Naive thymus-derived CD4-positive, alpha-beta T cell (primary cell): Measurements from ENCODE around the gene MPL. TPM values are rescaled to one million over a fixed set of nuclear protein-coding genes. Genes with fewer than 3 reads are reported as not detected.

Source experiments
- ATAC-seq: fragments of 150-1000 bp; cut with Tn5 transposase; 2 replicates; pipeline ENCODE4 v1.10.0; 2021; ENCODE audit warnings: mild to moderate bottlenecking, moderate library complexity
- CTCF ChIA-PET: fragments of 350-600 bp; sonication (Branson Sonifier 250); formaldehyde crosslinking; loops from one replicate; lab custom pipeline; 2021; ENCODE audit warnings: antibody characterized with exemption; lab: Charles Lee
- POLR2A ChIA-PET: fragments of 350-600 bp; sonication (Branson Sonifier 250); formaldehyde crosslinking; loops from one replicate; lab custom pipeline; 2021; ENCODE audit warnings: antibody characterized with exemption, inconsistent platforms; lab: Charles Lee
- DNase-seq, 9 donors: peaks; one replicate each; pipeline versions ENCODE4 v3.0.0 to v3.0.0-alpha.2; 2020 to 2022; ENCODE audit warnings: mixed read lengths in 1 of 9
- H3K27ac ChIP-seq: one replicate; pipeline ENCODE4 v1.7.0; 2013; ENCODE audit warnings: mild to moderate bottlenecking, low read depth, low read length, moderate library complexity
- H3K27me3 ChIP-seq, 2 donors: one replicate each; pipeline ENCODE4 v1.7.0; 2013; ENCODE audit warnings: low read length in 2 of 2, mild to moderate bottlenecking in 2 of 2, moderate library complexity in 2 of 2; ENCODE audit not compliant: control insufficient read depth in 2 of 2, insufficient read depth in 2 of 2
- H3K36me3 ChIP-seq, 3 experiments: 1 replicate in 2 of 3; 2 replicates in 1 of 3; pipeline ENCODE4 v1.7.0; 2013; ENCODE audit warnings: low read length in 3 of 3, mild to moderate bottlenecking in 3 of 3, moderate library complexity in 1 of 3; ENCODE audit not compliant: insufficient read depth in 3 of 3, control insufficient read depth in 2 of 3
- H3K4me1 ChIP-seq, 2 donors: one replicate each; pipeline ENCODE4 v1.7.0; 2013; ENCODE audit warnings: low read length in 2 of 2, mild to moderate bottlenecking in 2 of 2, moderate library complexity in 1 of 2; ENCODE audit not compliant: control insufficient read depth in 2 of 2, insufficient read depth in 2 of 2
- H3K4me3 ChIP-seq: 2 replicates; pipeline ENCODE4 v1.7.0; 2013; ENCODE audit warnings: mild to moderate bottlenecking, low read length
- H3K9me3 ChIP-seq, 3 experiments: 1 replicate in 2 of 3; 2 replicates in 1 of 3; pipeline ENCODE4 v1.7.0; 2013; ENCODE audit warnings: low read length in 3 of 3; ENCODE audit not compliant: control insufficient read depth in 2 of 3
- H3K27ac Mint-ChIP-seq, 9 donors: one replicate each; pipeline ENCODE4 v1.8.0; 2020 to 2022; ENCODE audit warnings: mixed read lengths in 9 of 9, mild to moderate bottlenecking in 8 of 9, moderate library complexity in 5 of 9, inconsistent platforms in 2 of 9
- H3K27me3 Mint-ChIP-seq, 5 donors: one replicate each; pipeline ENCODE4 v1.8.0; 2021 to 2022; ENCODE audit warnings: mixed read lengths in 5 of 5, mild to moderate bottlenecking in 1 of 5
- H3K36me3 Mint-ChIP-seq, 5 donors: one replicate each; pipeline ENCODE4 v1.8.0; 2020 to 2022; ENCODE audit warnings: mixed read lengths in 5 of 5, mild to moderate bottlenecking in 3 of 5, inconsistent platforms in 1 of 5
- H3K4me1 Mint-ChIP-seq, 7 donors: one replicate each; pipeline ENCODE4 v1.8.0; 2020 to 2022; ENCODE audit warnings: mixed read lengths in 7 of 7, mild to moderate bottlenecking in 3 of 7, inconsistent platforms in 1 of 7
- H3K4me3 Mint-ChIP-seq, 10 donors: one replicate each; pipeline ENCODE4 v1.8.0; 2020 to 2022; ENCODE audit warnings: mild to moderate bottlenecking in 10 of 10, mixed read lengths in 10 of 10, moderate library complexity in 6 of 10, inconsistent platforms in 2 of 10
- H3K9me3 Mint-ChIP-seq, 11 donors: one replicate each; pipeline ENCODE4 v1.8.0; 2020 to 2022; ENCODE audit warnings: mixed read lengths in 11 of 11, mild to moderate bottlenecking in 4 of 11, inconsistent platforms in 1 of 11, moderate library complexity in 1 of 11
- intact Hi-C, 2 donors: fragments of 100-400 bp; cut with micrococcal nuclease; formaldehyde crosslinking; loops; one replicate each; pipeline ENCODE4 v1.15.1; 2023
- polyA plus RNA-seq, 2 donors: library from polyadenylated mRNA; unstranded; fragments of 300-500 nt; fragmentation: Illumina TruSeq; gene quantifications; one replicate each; pipeline ENCODE4 v1.2.3, GENCODE V29; 2021
- total RNA-seq, 6 experiments: library from RNA in 5 of 6; stranded (reverse) in 5 of 6; gene quantifications; 1 replicate in 5 of 6; 2 replicates in 1 of 6; pipeline ENCODE4 v1.2.3 and lab custom pipeline; 2021 to 2026

MPL gene
- total and polyA plus RNA-seq, 7 experiments from 2014 or later = 0.21 to 0.98 TPM; not detected in 5

DNA sequence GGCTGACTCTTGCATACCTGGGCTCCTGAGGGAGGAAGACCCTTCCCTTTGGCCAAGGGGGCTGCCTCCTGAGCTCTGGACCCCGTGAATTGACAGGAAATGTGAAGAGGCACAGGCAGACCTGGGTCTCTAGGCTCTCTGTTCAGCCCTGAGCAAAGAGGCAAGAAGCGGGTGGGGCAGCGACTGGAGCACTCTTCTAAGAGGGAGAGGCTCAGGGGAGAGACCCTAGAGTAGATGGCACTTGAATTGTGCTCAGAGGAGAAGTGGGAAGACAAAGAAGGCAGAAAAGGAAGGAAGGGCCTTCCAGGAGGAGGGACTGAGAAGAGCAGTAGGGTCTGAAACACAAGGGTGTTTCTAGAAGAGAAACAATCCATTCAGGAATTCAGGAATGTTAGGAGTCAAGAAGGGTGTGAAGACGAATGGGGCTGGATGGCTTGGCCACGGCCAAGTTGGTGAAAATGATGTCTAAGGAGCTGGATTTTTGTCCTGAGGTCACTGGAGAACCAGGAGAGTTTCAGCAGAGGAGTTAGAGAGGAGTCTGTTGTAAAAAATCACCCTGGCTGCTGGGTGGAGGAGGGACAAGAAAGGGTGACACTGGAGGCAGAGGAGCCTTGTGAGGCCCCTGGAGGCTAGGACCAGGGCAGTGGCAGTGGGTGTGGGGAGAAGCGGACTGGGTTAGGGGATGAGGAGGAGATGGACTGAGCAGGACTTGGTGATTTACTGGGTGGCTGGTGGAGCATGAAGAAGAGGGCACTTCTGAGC, 31.5 kb upstream of the MPL start:
- Histone ChIP-seq H3K36me3 (no peaks in the 10 kb centered on the region), H3K27me3 (no peaks in the 10 kb centered on the region), H3K27ac (no peak overlapping the region), H3K4me3 (no peak overlapping the region), H3K9me3 (no peaks in the 10 kb centered on the region), H3K4me1 (no peaks in the 10 kb centered on the region)
- no peaks in the 10 kb centered on the region for H3K36me3 Mint-ChIP-seq
- ChIA-PET CTCF (no interaction called here), POLR2A (no interaction called here)
- no peaks in the 10 kb centered on the region for H3K9me3 Mint-ChIP-seq
- peaks cover 0 to 5% (median 0%) of the 10 kb centered on the region in 5 donors for H3K27me3 Mint-ChIP-seq
- DNase-seq (no peak), ATAC-seq (no peak)
- no peak overlapping the region for H3K4me3 Mint-ChIP-seq
- peak overlapping the region in 1 of 9 donors; percentile 64 for H3K27ac Mint-ChIP-seq
- peaks cover 0 to 5% (median 0%) of the 10 kb centered on the region in 7 donors for H3K4me1 Mint-ChIP-seq
- intact Hi-C loops = no loop called here

DNA sequence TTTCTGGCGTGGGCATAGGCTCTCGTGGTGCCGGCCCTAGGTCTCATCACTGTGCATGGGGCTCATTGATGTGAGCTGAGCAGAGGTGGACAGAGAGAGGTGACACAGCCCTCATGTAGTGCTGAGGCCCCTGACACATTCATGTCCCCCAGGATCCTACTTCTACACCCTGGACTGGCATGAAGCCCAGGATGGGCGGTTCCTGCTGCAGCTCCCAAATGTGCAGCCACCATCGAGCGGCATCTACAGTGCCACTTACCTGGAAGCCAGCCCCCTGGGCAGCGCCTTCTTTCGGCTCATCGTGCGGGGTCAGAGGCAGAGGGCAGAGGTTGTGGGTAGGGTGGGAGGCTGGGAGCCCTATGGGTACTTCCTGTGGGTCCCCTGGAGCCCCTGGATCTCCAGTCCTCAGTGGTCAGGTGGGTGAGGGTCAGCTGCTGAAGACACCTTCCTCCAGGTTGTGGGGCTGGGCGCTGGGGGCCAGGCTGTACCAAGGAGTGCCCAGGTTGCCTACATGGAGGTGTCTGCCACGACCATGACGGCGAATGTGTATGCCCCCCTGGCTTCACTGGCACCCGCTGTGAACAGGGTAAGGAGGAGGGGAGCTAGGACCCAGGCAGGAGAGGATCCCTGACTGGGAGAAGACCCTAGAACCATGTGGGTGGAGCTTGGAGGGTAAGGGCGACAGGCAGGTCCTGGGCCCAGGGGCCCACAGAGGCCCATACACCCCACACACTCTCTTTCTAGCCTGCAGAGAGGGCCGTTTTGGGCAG, 30.7 kb upstream of the MPL start:
- H3K27ac Mint-ChIP-seq = no peak overlapping the region
- Histone ChIP-seq H3K4me3 (no peak overlapping the region), H3K4me1 (no peaks in the 10 kb centered on the region), H3K27me3 (no peaks in the 10 kb centered on the region), H3K9me3 (no peaks in the 10 kb centered on the region), H3K36me3 (no peaks in the 10 kb centered on the region), H3K27ac (no peak overlapping the region)
- no peaks in the 10 kb centered on the region for H3K9me3 Mint-ChIP-seq
- H3K27me3 Mint-ChIP-seq = peaks cover 0 to 5% (median 0%) of the 10 kb centered on the region in 5 donors
- CTCF ChIA-PET = no interaction called here
- peaks cover 0 to 5% (median 0%) of the 10 kb centered on the region in 7 donors for H3K4me1 Mint-ChIP-seq
- ATAC-seq (no peak), DNase-seq (no peak)
- intact Hi-C loops = no loop called here
- H3K4me3 Mint-ChIP-seq = no peak overlapping the region
- POLR2A ChIA-PET = no interaction called here
- H3K36me3 Mint-ChIP-seq = no peaks in the 10 kb centered on the region

DNA sequence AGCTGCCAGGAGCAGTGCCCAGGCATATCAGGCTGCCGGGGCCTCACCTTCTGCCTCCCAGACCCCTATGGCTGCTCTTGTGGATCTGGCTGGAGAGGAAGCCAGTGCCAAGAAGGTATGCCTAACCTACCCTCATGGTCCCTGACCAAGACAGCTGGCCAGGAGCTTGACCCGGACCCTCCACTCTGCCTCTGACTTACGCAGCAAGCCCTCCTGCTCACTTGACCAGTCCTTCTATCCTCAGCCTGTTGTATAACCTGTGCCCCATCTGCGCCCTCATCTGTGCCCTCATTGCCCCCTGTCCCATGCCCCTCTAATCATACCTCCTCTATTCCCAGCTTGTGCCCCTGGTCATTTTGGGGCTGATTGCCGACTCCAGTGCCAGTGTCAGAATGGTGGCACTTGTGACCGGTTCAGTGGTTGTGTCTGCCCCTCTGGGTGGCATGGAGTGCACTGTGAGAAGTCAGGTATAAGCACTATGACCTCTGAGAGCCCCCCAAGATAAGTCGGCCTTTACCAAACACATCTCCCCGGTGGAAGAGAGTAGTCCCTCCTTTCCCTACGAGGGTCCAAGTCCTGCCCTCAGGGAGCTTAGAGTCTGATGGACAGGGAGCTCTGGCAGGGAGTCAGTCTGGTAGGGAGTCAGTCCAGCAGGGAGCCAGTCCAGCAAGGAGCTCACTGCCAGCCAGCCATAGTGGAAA, 30.0 kb upstream of the MPL start:
- no peak overlapping the region for H3K4me3 Mint-ChIP-seq
- no peaks in the 10 kb centered on the region for H3K36me3 Mint-ChIP-seq
- Histone ChIP-seq H3K27me3 (no peaks in the 10 kb centered on the region), H3K4me3 (no peak overlapping the region), H3K27ac (no peak overlapping the region), H3K4me1 (no peaks in the 10 kb centered on the region), H3K9me3 (no peaks in the 10 kb centered on the region), H3K36me3 (no peaks in the 10 kb centered on the region)
- H3K9me3 Mint-ChIP-seq = no peaks in the 10 kb centered on the region
- DNase-seq (no peak), ATAC-seq (no peak)
- ChIA-PET CTCF (interaction anchor here (0.6 kb wide), 1 partner anchor 57 kb away, joined by 5 read pairs; no protein-coding TSS in a partner anchor), POLR2A (no interaction called here)
- H3K27ac Mint-ChIP-seq = peak overlapping the region in 1 of 9 donors; percentile 19
- peaks cover 0 to 5% (median 0%) of the 10 kb centered on the region in 5 donors for H3K27me3 Mint-ChIP-seq
- peaks cover 0 to 5% (median 0%) of the 10 kb centered on the region in 7 donors for H3K4me1 Mint-ChIP-seq
- intact Hi-C loops = no loop called here

DNA sequence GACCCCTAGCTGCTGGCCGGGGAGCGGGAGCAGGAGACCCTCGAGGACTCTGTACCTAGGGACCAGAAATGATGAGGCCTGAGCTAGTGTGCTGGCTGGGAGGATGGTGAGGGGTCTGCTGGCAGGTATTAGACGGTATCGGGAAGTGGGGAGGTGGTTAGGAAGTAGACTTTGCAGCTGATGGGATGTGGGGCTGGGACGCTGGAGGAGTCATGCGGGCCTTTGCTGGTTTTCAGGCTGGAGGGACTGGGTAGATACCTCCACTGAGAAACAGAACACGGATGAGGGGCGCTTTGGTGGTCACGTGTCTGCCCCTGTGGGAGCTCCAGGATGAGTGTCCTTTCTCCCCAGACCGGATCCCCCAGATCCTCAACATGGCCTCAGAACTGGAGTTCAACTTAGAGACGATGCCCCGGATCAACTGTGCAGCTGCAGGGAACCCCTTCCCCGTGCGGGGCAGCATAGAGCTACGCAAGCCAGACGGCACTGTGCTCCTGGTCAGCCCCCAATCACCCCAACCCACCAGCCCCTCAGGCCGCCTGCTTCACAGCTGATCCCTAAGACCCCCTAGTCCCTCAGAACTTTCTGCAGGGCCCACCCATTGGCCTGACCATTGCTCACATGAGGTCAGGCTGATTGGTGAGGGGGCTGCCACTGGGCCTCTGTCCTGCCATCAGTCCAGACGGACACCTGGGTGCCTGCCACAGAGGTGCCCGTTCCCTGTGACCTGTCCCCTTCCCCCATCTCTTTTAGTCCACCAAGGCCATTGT, 28.8 kb upstream of the MPL start:
- H3K4me3 Mint-ChIP-seq = no peak overlapping the region
- H3K9me3 Mint-ChIP-seq = no peaks in the 10 kb centered on the region
- Histone ChIP-seq H3K9me3 (no peaks in the 10 kb centered on the region), H3K27ac (no peak overlapping the region), H3K4me3 (no peak overlapping the region), H3K36me3 (no peaks in the 10 kb centered on the region), H3K27me3 (no peaks in the 10 kb centered on the region), H3K4me1 (no peaks in the 10 kb centered on the region)
- H3K4me1 Mint-ChIP-seq = peaks cover 0 to 5% (median 0%) of the 10 kb centered on the region in 7 donors
- POLR2A ChIA-PET = interaction anchor here (0.5 kb wide), 1 partner anchor 31 kb away, joined by 3 read pairs; no protein-coding TSS in a partner anchor
- no peak overlapping the region for H3K27ac Mint-ChIP-seq
- DNase-seq (no peak), ATAC-seq (no peak)
- H3K27me3 Mint-ChIP-seq = peaks cover 0 to 5% (median 0%) of the 10 kb centered on the region in 5 donors
- intact Hi-C loops = no loop called here
- H3K36me3 Mint-ChIP-seq = no peaks in the 10 kb centered on the region
- CTCF ChIA-PET = no interaction called here

DNA sequence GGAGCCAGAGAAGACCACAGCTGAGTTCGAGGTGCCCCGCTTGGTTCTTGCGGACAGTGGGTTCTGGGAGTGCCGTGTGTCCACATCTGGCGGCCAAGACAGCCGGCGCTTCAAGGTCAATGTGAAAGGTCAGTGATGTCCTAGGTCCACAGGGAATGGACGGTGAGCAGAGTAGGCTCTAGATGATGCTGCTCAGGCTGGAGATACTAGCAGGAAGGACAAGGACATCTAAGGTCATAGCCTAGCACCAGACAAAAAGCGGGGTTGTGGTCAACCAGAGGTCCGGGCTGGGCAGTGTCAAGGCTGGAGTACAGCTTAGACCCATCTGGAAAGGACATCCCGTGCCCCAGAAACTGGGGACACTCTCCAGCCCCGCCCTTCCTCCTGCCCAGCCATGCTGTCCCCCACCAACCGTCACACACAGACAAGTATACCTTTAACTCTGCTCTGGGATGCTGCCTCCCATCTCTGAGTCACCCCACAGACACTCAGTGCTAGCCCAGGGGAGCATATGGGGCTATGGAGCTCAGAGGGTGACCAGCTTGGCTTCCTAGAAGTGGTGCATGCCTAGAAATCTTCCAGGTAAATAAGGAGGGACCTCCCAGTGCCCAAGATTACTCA, 28.1 kb upstream of the MPL start:
- Histone ChIP-seq H3K4me3 (no peak overlapping the region), H3K36me3 (no peaks in the 10 kb centered on the region), H3K4me1 (no peaks in the 10 kb centered on the region), H3K27ac (no peak overlapping the region), H3K27me3 (no peaks in the 10 kb centered on the region), H3K9me3 (no peaks in the 10 kb centered on the region)
- CTCF ChIA-PET = no interaction called here
- Mint-ChIP-seq H3K4me1 (peaks cover 0 to 5% (median 0%) of the 10 kb centered on the region in 7 donors), H3K9me3 (no peaks in the 10 kb centered on the region), H3K27ac (no peak overlapping the region), H3K36me3 (no peaks in the 10 kb centered on the region), H3K4me3 (no peak overlapping the region), H3K27me3 (peaks cover 0 to 5% (median 0%) of the 10 kb centered on the region in 5 donors)
- intact Hi-C loops = no loop called here
- DNase-seq = no peak
- POLR2A ChIA-PET = no interaction called here
- no peak for ATAC-seq

DNA sequence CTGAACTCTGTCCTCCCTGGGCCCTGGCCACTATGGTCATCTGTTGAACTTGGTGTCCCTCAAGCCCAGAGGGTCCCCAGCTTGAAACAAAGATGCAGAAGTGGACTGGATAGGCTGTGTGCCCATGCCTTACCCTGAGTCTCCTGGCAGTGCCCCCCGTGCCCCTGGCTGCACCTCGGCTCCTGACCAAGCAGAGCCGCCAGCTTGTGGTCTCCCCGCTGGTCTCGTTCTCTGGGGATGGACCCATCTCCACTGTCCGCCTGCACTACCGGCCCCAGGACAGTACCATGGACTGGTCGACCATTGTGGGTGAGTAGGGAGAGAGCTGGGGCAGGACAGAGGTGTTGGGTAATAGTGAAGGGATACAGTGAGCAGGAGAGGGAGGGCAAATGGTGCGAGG, 26.1 kb upstream of the MPL start:
- Mint-ChIP-seq H3K36me3 (no peaks in the 10 kb centered on the region), H3K27ac (no peak overlapping the region), H3K4me3 (no peak overlapping the region), H3K27me3 (peaks cover 0 to 5% (median 0%) of the 10 kb centered on the region in 5 donors), H3K9me3 (no peaks in the 10 kb centered on the region), H3K4me1 (peaks cover 0 to 2% (median 0%) of the 10 kb centered on the region in 7 donors)
- Histone ChIP-seq H3K4me3 (no peak overlapping the region), H3K4me1 (no peaks in the 10 kb centered on the region), H3K36me3 (no peaks in the 10 kb centered on the region), H3K27ac (no peak overlapping the region), H3K9me3 (no peaks in the 10 kb centered on the region), H3K27me3 (no peaks in the 10 kb centered on the region)
- intact Hi-C loops = no loop called here
- DNase-seq (no peak), ATAC-seq (no peak)
- ChIA-PET CTCF (no interaction called here), POLR2A (no interaction called here)
